Neuron (in vitro differentiated cells): Measurements from ENCODE around the gene PRTFDC1.

ENCODE experiments used
- H2AFZ ChIP-seq: one replicate; pipeline ENCODE4 v1.6.1; 2013; ENCODE audit warnings: low read depth, mild to moderate bottlenecking, inconsistent platforms, low read length, moderate library complexity
- H3K27me3 ChIP-seq: one replicate; pipeline ENCODE4 v1.6.1; 2013; ENCODE audit warnings: low read length; ENCODE audit not compliant: insufficient read depth
- H3K36me3 ChIP-seq: one replicate; pipeline ENCODE4 v1.6.1; 2013; ENCODE audit warnings: low read length; ENCODE audit not compliant: insufficient read depth
- H3K4me1 ChIP-seq: one replicate; pipeline ENCODE4 v1.6.1; 2013; ENCODE audit warnings: low read length; ENCODE audit not compliant: insufficient read depth
- H3K4me3 ChIP-seq: 2 replicates; pipeline ENCODE4 v1.5.1; 2013; ENCODE audit warnings: mild to moderate bottlenecking, low read length, moderate library complexity
- H3K9me3 ChIP-seq: one replicate; pipeline ENCODE4 v1.6.1; 2013; ENCODE audit warnings: low read length

PRTFDC1 gene

GRCh38 chr10:24952143-24952706 lies at the start of gene PRTFDC1:
Gene PRTFDC1, minus strand, starts transcription at chr10:24952606. Its CDS starts 31 bp downstream, at chr10:24952575.
- no peaks in the 10 kb centered on the region for H3K27me3 ChIP-seq
- peaks cover 32% of the 10 kb centered on the region for H3K4me1 ChIP-seq
- peak within 1 kb of the TSS; percentile 59 for H2AFZ ChIP-seq
- H3K36me3 ChIP-seq: no peaks in the 10 kb centered on the region
- peak within 1 kb of the TSS; percentile 89 for H3K4me3 ChIP-seq
- no peaks in the 10 kb centered on the region for H3K9me3 ChIP-seq

GRCh38 chr10:24998044-24998443 lies 45.6 kb upstream of the PRTFDC1 start:
- Histone ChIP-seq H3K27me3 (no peaks in the 10 kb centered on the region), H2AFZ (no peak overlapping the region), H3K4me3 (no peak overlapping the region), H3K4me1 (no peaks in the 10 kb centered on the region), H3K9me3 (peaks cover 2% of the 10 kb centered on the region), H3K36me3 (no peaks in the 10 kb centered on the region)

- Histone ChIP-seq H3K27me3 (no peaks in the 10 kb centered on the region), H3K9me3 (peaks cover 2% of the 10 kb centered on the region), H2AFZ (no peak overlapping the region), H3K4me1 (no peaks in the 10 kb centered on the region), H3K36me3 (no peaks in the 10 kb centered on the region), H3K4me3 (no peak overlapping the region)
These were observed 42.7 kb upstream of the PRTFDC1 start for GRCh38 chr10:24995072-24995471.

- Histone ChIP-seq H3K4me1 (peaks cover 3% of the 10 kb centered on the region), H3K27me3 (no peaks in the 10 kb centered on the region), H3K4me3 (no peak overlapping the region), H3K9me3 (peaks cover 2% of the 10 kb centered on the region), H3K36me3 (no peaks in the 10 kb centered on the region), H2AFZ (no peak overlapping the region)
These were observed 41.0 kb upstream of the PRTFDC1 start for GRCh38 chr10:24993237-24993958.

GRCh38 chr10:24992512-24993133 lies 40.2 kb upstream of the PRTFDC1 start:
- Histone ChIP-seq H3K36me3 (no peaks in the 10 kb centered on the region), H3K9me3 (peaks cover 2% of the 10 kb centered on the region), H3K27me3 (no peaks in the 10 kb centered on the region), H3K4me3 (no peak overlapping the region), H3K4me1 (peaks cover 3% of the 10 kb centered on the region), H2AFZ (no peak overlapping the region)

GRCh38 chr10:24991298-24991697 lies 38.9 kb upstream of the PRTFDC1 start:
- Histone ChIP-seq H3K9me3 (peaks cover 2% of the 10 kb centered on the region), H3K4me1 (peaks cover 3% of the 10 kb centered on the region), H3K27me3 (no peaks in the 10 kb centered on the region), H3K36me3 (no peaks in the 10 kb centered on the region), H2AFZ (no peak overlapping the region), H3K4me3 (no peak overlapping the region)

GRCh38 chr10:24989867-24990266 lies 37.5 kb upstream of the PRTFDC1 start:
- H3K4me3 ChIP-seq: no peak overlapping the region
- H3K4me1 ChIP-seq: peaks cover 3% of the 10 kb centered on the region
- peaks cover 2% of the 10 kb centered on the region for H3K9me3 ChIP-seq
- no peaks in the 10 kb centered on the region for H3K36me3 ChIP-seq
- H2AFZ ChIP-seq: no peak overlapping the region
- no peaks in the 10 kb centered on the region for H3K27me3 ChIP-seq

- H3K4me3 ChIP-seq: no peak overlapping the region
- no peaks in the 10 kb centered on the region for H3K27me3 ChIP-seq
- peaks cover 2% of the 10 kb centered on the region for H3K9me3 ChIP-seq
- H2AFZ ChIP-seq: no peak overlapping the region
- H3K4me1 ChIP-seq: peaks cover 3% of the 10 kb centered on the region
- H3K36me3 ChIP-seq: no peaks in the 10 kb centered on the region
These were observed 36.6 kb upstream of the PRTFDC1 start for GRCh38 chr10:24988831-24989640.

- H3K4me3 ChIP-seq: no peak overlapping the region
- no peaks in the 10 kb centered on the region for H3K36me3 ChIP-seq
- H3K4me1 ChIP-seq: peaks cover 3% of the 10 kb centered on the region
- no peaks in the 10 kb centered on the region for H3K27me3 ChIP-seq
- no peaks in the 10 kb centered on the region for H3K9me3 ChIP-seq
- no peak overlapping the region for H2AFZ ChIP-seq
These were observed 32.5 kb upstream of the PRTFDC1 start for GRCh38 chr10:24984906-24985305.

GRCh38 chr10:24983946-24984345 lies 31.5 kb upstream of the PRTFDC1 start:
- Histone ChIP-seq H2AFZ (no peak overlapping the region), H3K27me3 (no peaks in the 10 kb centered on the region), H3K4me1 (peaks cover 3% of the 10 kb centered on the region), H3K4me3 (no peak overlapping the region), H3K9me3 (no peaks in the 10 kb centered on the region), H3K36me3 (no peaks in the 10 kb centered on the region)

- H3K27me3 ChIP-seq: no peaks in the 10 kb centered on the region
- no peaks in the 10 kb centered on the region for H3K9me3 ChIP-seq
- H3K4me3 ChIP-seq: no peak overlapping the region
- H3K4me1 ChIP-seq: no peaks in the 10 kb centered on the region
- H3K36me3 ChIP-seq: no peaks in the 10 kb centered on the region
- H2AFZ ChIP-seq: no peak overlapping the region
These were observed 30.7 kb upstream of the PRTFDC1 start for GRCh38 chr10:24983130-24983529.

GRCh38 chr10:24982319-24983112 lies 30.1 kb upstream of the PRTFDC1 start:
- H2AFZ ChIP-seq: no peak overlapping the region
- H3K27me3 ChIP-seq: no peaks in the 10 kb centered on the region
- H3K4me3 ChIP-seq: no peak overlapping the region
- no peaks in the 10 kb centered on the region for H3K4me1 ChIP-seq
- H3K9me3 ChIP-seq: no peaks in the 10 kb centered on the region
- H3K36me3 ChIP-seq: no peaks in the 10 kb centered on the region
